ENCODE measurements around the gene CNOT4.

GRCh38 chr7:135519233-135519688 lies 9.4 kb upstream of the CNOT4 start:
- no peak for TF ChIP-seq CTCF (conservative IDR thresholded peaks at IDR 0.05 in 1 of 2, IDR thresholded peaks at IDR 0.05 in 1 of 2; ENCODE audit: extremely low read depth in 1 of 2, insufficient read depth in 1 of 2, low read depth in 1 of 2, low read length in 2 of 2)
- TF ChIP-seq EZH2 (IDR thresholded peaks at IDR 0.05; ENCODE audit: borderline replicate concordance, low read length): no peak
